Mesendoderm (in vitro differentiated cells): ENCODE data around the gene RAB30.

Source experiments
- DNase-seq: peaks from one replicate; pipeline ENCODE4 v3.0.0; 2013
- H2AK5ac ChIP-seq: 2 replicates; pipeline ENCODE4 v1.6.1; 2013; ENCODE audit warnings: low read length, inconsistent platforms
- H2BK120ac ChIP-seq: 2 replicates; pipeline ENCODE4 v1.6.1; 2013; ENCODE audit warnings: low read depth, mild to moderate bottlenecking, low read length, moderate library complexity, mixed read lengths
- H2BK15ac ChIP-seq: replicated peaks from 2 replicates; pipeline ENCODE4 v1.6.1; 2013; ENCODE audit warnings: low read depth, mild to moderate bottlenecking, moderate library complexity
- H2BK5ac ChIP-seq: 2 replicates; pipeline ENCODE4 v1.6.1; 2013; ENCODE audit warnings: low read length, inconsistent platforms
- H3K18ac ChIP-seq: 2 replicates; pipeline ENCODE4 v1.6.1; 2013; ENCODE audit warnings: mild to moderate bottlenecking, low read length, mixed read lengths
- H3K23ac ChIP-seq: one replicate; pipeline ENCODE4 v1.6.1; 2013; ENCODE audit warnings: low read length
- H3K27ac ChIP-seq: 2 replicates; pipeline ENCODE4 v1.5.1; 2013; ENCODE audit warnings: low read depth, mild to moderate bottlenecking, inconsistent platforms, low read length, moderate library complexity
- H3K27me3 ChIP-seq: 2 replicates; pipeline ENCODE4 v1.6.1; 2013; ENCODE audit warnings: low read length, control low read depth, mild to moderate bottlenecking, inconsistent platforms; ENCODE audit not compliant: insufficient read depth, poor library complexity
- H3K36me3 ChIP-seq: 2 replicates; pipeline ENCODE4 v1.6.1; 2013; ENCODE audit warnings: low read length, inconsistent platforms; ENCODE audit not compliant: control insufficient read depth, insufficient read depth
- H3K4ac ChIP-seq: one replicate; pipeline ENCODE4 v1.6.1; 2013; ENCODE audit warnings: low read depth, mild to moderate bottlenecking, low read length, moderate library complexity
- H3K4me1 ChIP-seq: 2 replicates; pipeline ENCODE4 v1.6.1; 2013; ENCODE audit warnings: low read depth, low read length, inconsistent platforms; ENCODE audit not compliant: control insufficient read depth
- H3K4me2 ChIP-seq: 2 replicates; pipeline ENCODE4 v1.6.1; 2013; ENCODE audit warnings: low read length
- H3K4me3 ChIP-seq: 2 replicates; pipeline ENCODE4 v1.5.1; 2013; ENCODE audit warnings: mild to moderate bottlenecking, low read length
- H3K56ac ChIP-seq: one replicate; pipeline ENCODE4 v1.6.1; 2013; ENCODE audit warnings: low read length
- H3K79me1 ChIP-seq: 2 replicates; pipeline ENCODE4 v1.6.1; 2013; ENCODE audit warnings: low read length, inconsistent platforms
- H3K79me2 ChIP-seq: 2 replicates; pipeline ENCODE4 v1.6.1; 2013; ENCODE audit warnings: mild to moderate bottlenecking, low read length; ENCODE audit not compliant: control insufficient read depth, insufficient read depth
- H3K9ac ChIP-seq: 2 replicates; pipeline ENCODE4 v1.6.1; 2013; ENCODE audit warnings: low read length, inconsistent platforms
- H4K5ac ChIP-seq: one replicate; pipeline ENCODE4 v1.6.1; 2013; ENCODE audit warnings: low read length
- H4K8ac ChIP-seq: one replicate; pipeline ENCODE4 v1.6.1; 2013; ENCODE audit warnings: low read depth, mild to moderate bottlenecking, control low read depth, low read length, moderate library complexity
- WGBS: extraction: QIAGEN DNeasy Blood & Tissue Kit; methylation state at CpG from one replicate; pipeline ENCODE4 v1.1.7; 2013; ENCODE audit warnings: low lambda C conversion rate, missing lambda C conversion rate; ENCODE audit not compliant: insufficient coverage; ENCODE audit errors: extremely low coverage; 5-methylcytosine and 5-hydroxymethylcytosine counted together

The RAB30 gene

DNA sequence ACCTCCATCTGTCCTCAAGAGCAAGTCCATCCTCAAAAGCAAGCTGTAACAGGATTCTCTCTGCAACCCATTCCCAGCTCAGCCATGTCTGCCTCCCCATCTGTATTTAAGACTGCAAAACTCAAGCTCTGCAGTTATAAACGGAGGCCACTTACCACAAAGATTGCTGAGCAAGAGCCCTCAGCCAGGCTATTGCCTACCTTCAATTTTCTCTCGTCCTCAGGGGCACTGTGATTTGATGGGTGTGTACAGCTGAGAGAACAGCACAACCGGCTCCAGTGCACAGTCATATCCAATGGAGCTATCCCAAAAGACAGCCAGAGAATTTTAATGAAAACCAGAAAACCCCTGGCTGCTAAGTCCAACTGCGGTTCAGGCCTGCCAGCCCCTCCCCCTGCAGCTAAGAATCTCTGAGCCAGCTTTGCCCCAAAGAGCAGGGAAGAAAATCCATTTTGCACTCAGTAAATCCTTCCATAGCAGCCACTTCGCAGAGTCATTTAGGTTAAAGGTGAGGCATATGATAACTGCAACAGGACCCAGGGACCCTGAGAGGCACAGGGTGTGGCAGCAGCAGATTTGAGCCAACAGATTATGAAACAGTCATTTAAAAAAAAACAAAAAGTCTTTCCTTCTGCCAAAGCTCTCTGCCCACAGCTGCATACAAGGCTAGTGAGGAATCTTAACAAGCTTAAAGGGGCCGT, 37.6 kb downstream of the RAB30 start:
- no peak overlapping the region for H2BK5ac ChIP-seq
- H3K23ac ChIP-seq, result no peak overlapping the region
- H3K4me3 ChIP-seq, result no peak overlapping the region
- no CpG with 5 or more reads among the region's 6 CpGs for WGBS
- H3K18ac ChIP-seq, result no peak overlapping the region
- no peak overlapping the region for H3K4ac ChIP-seq
- no peak overlapping the region for H3K4me2 ChIP-seq
- no peak overlapping the region for H2AK5ac ChIP-seq
- no peaks in the 10 kb centered on the region for H3K79me2 ChIP-seq
- H3K9ac ChIP-seq, result no peak overlapping the region
- no peak for DNase-seq
- no peaks in the 10 kb centered on the region for H3K79me1 ChIP-seq
- H2BK120ac ChIP-seq, result no peak overlapping the region
- no peak overlapping the region for H4K8ac ChIP-seq
- H2BK15ac ChIP-seq, result no peak overlapping the region
- no peak overlapping the region for H4K5ac ChIP-seq
- no peaks in the 10 kb centered on the region for H3K36me3 ChIP-seq
- H3K27ac ChIP-seq, result no peak overlapping the region
- H3K27me3 ChIP-seq, result no peaks in the 10 kb centered on the region
- H3K56ac ChIP-seq, result no peak overlapping the region
- H3K4me1 ChIP-seq, result peaks cover 8% of the 10 kb centered on the region

DNA sequence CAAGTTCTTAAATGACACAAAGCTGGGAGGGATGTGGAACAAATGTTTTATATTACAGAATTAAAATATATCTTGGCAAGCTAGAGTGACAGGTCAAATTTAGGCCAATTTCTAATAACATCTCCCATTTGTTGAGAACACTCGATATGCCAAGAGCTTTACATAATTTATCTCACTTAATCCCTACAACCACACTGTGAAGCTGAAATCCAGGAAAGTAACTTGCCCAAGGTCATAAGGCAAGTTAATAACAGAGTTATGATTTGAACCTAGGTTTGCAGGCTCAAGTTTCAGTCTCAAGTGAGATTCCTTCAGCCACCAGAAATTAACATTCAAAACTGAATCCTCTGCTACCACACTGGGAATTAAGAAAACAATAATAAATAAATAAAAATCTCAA, 38.3 kb downstream of the RAB30 start:
- no peak overlapping the region for H3K4me3 ChIP-seq
- peaks cover 8% of the 10 kb centered on the region for H3K4me1 ChIP-seq
- no CpG with 5 or more reads among the region's 1 CpG for WGBS
- H2BK15ac ChIP-seq, result no peak overlapping the region
- no peaks in the 10 kb centered on the region for H3K79me2 ChIP-seq
- no peak overlapping the region for H4K5ac ChIP-seq
- H4K8ac ChIP-seq, result no peak overlapping the region
- no peak overlapping the region for H3K4me2 ChIP-seq
- no peaks in the 10 kb centered on the region for H3K27me3 ChIP-seq
- no peak overlapping the region for H3K27ac ChIP-seq
- H3K18ac ChIP-seq, result no peak overlapping the region
- H3K56ac ChIP-seq, result no peak overlapping the region
- no peak overlapping the region for H3K4ac ChIP-seq
- H3K36me3 ChIP-seq, result no peaks in the 10 kb centered on the region
- H3K79me1 ChIP-seq, result no peaks in the 10 kb centered on the region
- no peak overlapping the region for H3K23ac ChIP-seq
- no peak overlapping the region for H3K9ac ChIP-seq
- no peak for DNase-seq
- H2BK120ac ChIP-seq, result no peak overlapping the region
- no peak overlapping the region for H2BK5ac ChIP-seq
- H2AK5ac ChIP-seq, result no peak overlapping the region

DNA sequence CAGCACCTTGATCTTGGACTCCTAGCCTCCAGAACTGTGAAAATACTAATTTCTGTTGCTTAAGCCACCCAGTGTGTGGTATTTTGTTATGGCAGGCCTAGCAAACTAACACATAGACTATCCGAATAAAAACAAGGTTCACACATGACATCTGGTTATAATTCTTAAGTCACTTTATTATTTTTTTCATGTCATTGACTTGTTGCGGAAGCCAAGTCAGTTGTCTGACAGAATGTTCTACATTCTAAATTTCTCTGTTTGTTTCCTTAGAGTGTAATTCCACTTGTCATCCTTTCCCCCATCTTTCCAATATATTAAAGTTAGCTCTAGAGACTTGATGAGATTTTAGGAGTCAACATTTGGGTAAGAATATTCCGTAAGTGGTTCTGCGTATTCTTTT, 40.6 kb downstream of the RAB30 start:
- WGBS, result no CpG with 5 or more reads among the region's 4 CpGs
- Histone ChIP-seq H4K8ac (no peak overlapping the region), H3K18ac (no peak overlapping the region), H3K27ac (no peak overlapping the region), H3K56ac (no peak overlapping the region), H3K4ac (no peak overlapping the region), H4K5ac (no peak overlapping the region), H2BK15ac (no peak overlapping the region), H2AK5ac (no peak overlapping the region), H3K23ac (no peak overlapping the region), H3K4me1 (peaks cover 8% of the 10 kb centered on the region), H2BK120ac (no peak overlapping the region), H3K79me2 (no peaks in the 10 kb centered on the region), H3K79me1 (peaks cover 2% of the 10 kb centered on the region), H3K27me3 (no peaks in the 10 kb centered on the region), H3K36me3 (no peaks in the 10 kb centered on the region), H2BK5ac (no peak overlapping the region), H3K9ac (no peak overlapping the region), H3K4me2 (no peak overlapping the region), H3K4me3 (no peak overlapping the region)
- no peak for DNase-seq

DNA sequence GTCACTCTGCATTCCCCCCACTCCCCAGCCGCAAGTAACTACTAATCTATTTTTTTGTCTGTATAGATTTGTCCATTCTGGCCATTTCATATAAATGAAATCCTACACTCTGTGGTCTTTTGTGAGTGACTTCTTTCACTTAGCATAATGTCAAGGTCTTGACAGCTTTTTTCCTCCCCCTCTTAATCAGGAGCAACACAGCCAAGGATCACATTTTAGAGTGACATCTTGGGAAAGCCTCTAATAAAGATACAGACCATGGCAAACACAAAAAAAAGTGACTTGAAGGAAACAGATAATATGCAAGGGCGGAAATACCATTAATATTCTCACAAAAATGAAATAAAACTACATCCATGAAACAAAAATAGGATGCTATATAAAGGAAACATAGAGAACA, 43.9 kb downstream of the RAB30 start:
- H2BK15ac ChIP-seq, result no peak overlapping the region

DNA sequence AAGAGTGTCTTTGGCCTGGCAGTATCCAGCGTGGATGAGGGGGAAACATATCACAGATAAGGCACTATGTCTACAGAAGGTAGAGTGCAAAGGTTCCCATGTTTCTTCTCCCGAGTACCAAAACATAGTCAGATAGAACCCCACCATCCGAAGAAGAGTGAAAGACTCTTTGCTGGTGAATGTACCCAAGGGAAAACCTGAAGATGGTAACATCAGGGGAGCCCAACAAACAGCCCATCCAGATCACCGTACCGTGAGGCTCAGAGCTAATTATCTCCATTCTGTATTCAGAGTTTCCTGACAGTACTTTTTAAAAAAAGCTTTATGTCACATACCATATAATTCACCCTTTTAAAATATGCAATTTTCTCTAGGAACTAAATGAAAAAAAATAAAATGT, 44.4 kb downstream of the RAB30 start:
- Histone ChIP-seq H3K79me1 (peaks cover 2% of the 10 kb centered on the region), H2BK15ac (no peak overlapping the region), H3K79me2 (no peaks in the 10 kb centered on the region), H3K18ac (no peak overlapping the region), H4K8ac (no peak overlapping the region), H2AK5ac (no peak overlapping the region), H3K9ac (no peak overlapping the region), H2BK5ac (no peak overlapping the region), H3K4me1 (no peaks in the 10 kb centered on the region), H3K4ac (no peak overlapping the region), H3K4me2 (no peak overlapping the region), H3K56ac (no peak overlapping the region), H3K27me3 (no peaks in the 10 kb centered on the region), H3K23ac (no peak overlapping the region), H3K36me3 (no peaks in the 10 kb centered on the region), H3K4me3 (no peak overlapping the region), H2BK120ac (no peak overlapping the region), H3K27ac (no peak overlapping the region), H4K5ac (no peak overlapping the region)
- no peak for DNase-seq
- WGBS, result no CpG with 5 or more reads among the region's 5 CpGs

More for the DNA sequence above, 43.9 kb downstream of the RAB30 start:
- H3K36me3 ChIP-seq, result no peaks in the 10 kb centered on the region
- H3K79me1 ChIP-seq, result peaks cover 2% of the 10 kb centered on the region
- H3K9ac ChIP-seq, result no peak overlapping the region
- no peak overlapping the region for H3K56ac ChIP-seq
- H3K27me3 ChIP-seq, result no peaks in the 10 kb centered on the region
- no peak overlapping the region for H3K4me2 ChIP-seq
- no peak overlapping the region for H2AK5ac ChIP-seq
- no peak overlapping the region for H4K8ac ChIP-seq
- no peak for DNase-seq
- no peak overlapping the region for H2BK5ac ChIP-seq
- no peak overlapping the region for H3K18ac ChIP-seq
- H3K4ac ChIP-seq, result no peak overlapping the region
- H3K27ac ChIP-seq, result no peak overlapping the region
- no CpG with 5 or more reads among the region's 2 CpGs for WGBS
- H4K5ac ChIP-seq, result no peak overlapping the region
- no peaks in the 10 kb centered on the region for H3K4me1 ChIP-seq
- no peaks in the 10 kb centered on the region for H3K79me2 ChIP-seq
- no peak overlapping the region for H2BK120ac ChIP-seq
- H3K23ac ChIP-seq, result no peak overlapping the region
- no peak overlapping the region for H3K4me3 ChIP-seq

DNA sequence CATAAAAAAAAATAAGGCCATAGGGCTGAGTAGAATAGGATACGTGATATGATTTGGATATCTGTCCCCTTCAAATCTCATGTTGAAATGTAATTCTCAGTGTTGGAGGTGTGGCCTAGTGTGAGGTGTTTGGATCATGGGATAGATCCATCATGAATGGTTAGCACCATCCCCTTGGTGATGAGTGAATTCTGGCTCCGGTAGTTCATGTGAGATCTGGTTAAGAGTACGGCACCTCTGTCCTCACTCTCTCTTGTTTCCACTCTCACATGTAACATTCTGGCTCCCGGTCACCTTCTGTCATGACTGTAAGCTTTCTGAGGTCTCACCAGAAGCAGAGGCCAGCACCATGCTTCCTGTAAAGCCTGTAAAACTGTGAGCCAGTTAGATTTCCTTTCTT, 45.5 kb downstream of the RAB30 start:
- no CpG with 5 or more reads among the region's 4 CpGs for WGBS
- DNase-seq, result no peak
- H3K4ac ChIP-seq, result no peak overlapping the region

More for the DNA sequence above, 45.5 kb downstream of the RAB30 start:
- H3K27me3 ChIP-seq, result no peaks in the 10 kb centered on the region
- H2BK120ac ChIP-seq, result no peak overlapping the region
- no peak overlapping the region for H3K4me2 ChIP-seq
- no peaks in the 10 kb centered on the region for H3K79me2 ChIP-seq
- peaks cover 2% of the 10 kb centered on the region for H3K79me1 ChIP-seq
- H3K23ac ChIP-seq, result no peak overlapping the region
- no peak overlapping the region for H2BK5ac ChIP-seq
- no peak overlapping the region for H2AK5ac ChIP-seq
- no peaks in the 10 kb centered on the region for H3K36me3 ChIP-seq
- H3K27ac ChIP-seq, result no peak overlapping the region
- H3K56ac ChIP-seq, result no peak overlapping the region
- H2BK15ac ChIP-seq, result no peak overlapping the region
- no peak overlapping the region for H3K18ac ChIP-seq
- no peak overlapping the region for H3K9ac ChIP-seq
- H3K4me3 ChIP-seq, result no peak overlapping the region
- H4K5ac ChIP-seq, result no peak overlapping the region
- H4K8ac ChIP-seq, result no peak overlapping the region
- no peaks in the 10 kb centered on the region for H3K4me1 ChIP-seq
